ENCODE results near the gene LSAMP.

LSAMP gene

GRCh38 chr3:116302087-116302747 lies 143.1 kb downstream of the LSAMP start:
- FAIRE-seq (no peak), DNase-seq (ENCODE audit: extremely low spot score, insufficient read length, low read depth) (no peak)

GRCh38 chr3:116301422-116301821 lies 143.9 kb downstream of the LSAMP start:
- no peak for DNase-seq (ENCODE audit: extremely low spot score, insufficient read length, low read depth)
- no peak for FAIRE-seq

GRCh38 chr3:116300226-116300625 lies 145.1 kb downstream of the LSAMP start:
- FAIRE-seq (no peak), DNase-seq (ENCODE audit: extremely low spot score, insufficient read length, low read depth) (no peak)

GRCh38 chr3:116299646-116300081 lies 145.6 kb downstream of the LSAMP start:
- DNase-seq (ENCODE audit: extremely low spot score, insufficient read length, low read depth), result no peak
- no peak for FAIRE-seq

- no peak for FAIRE-seq
Measured at GRCh38 chr3:116298151-116298550, 147.1 kb downstream of the LSAMP start.

GRCh38 chr3:116291141-116291540 lies 154.1 kb downstream of the LSAMP start:
- FAIRE-seq, result no peak
- no peak for DNase-seq (ENCODE audit: extremely low spot score, insufficient read length, low read depth)

More at GRCh38 chr3:116298151-116298550, 147.1 kb downstream of the LSAMP start:
- no peak for DNase-seq (ENCODE audit: extremely low spot score, insufficient read length, low read depth)

- DNase-seq (ENCODE audit: extremely low spot score, insufficient read length, low read depth), result no peak
- FAIRE-seq, result no peak
Measured at GRCh38 chr3:116288485-116288884, 156.8 kb downstream of the LSAMP start.

- FAIRE-seq (no peak), DNase-seq (ENCODE audit: extremely low spot score, insufficient read length, low read depth) (no peak)
Measured at GRCh38 chr3:116285781-116286421, 159.4 kb downstream of the LSAMP start.

GRCh38 chr3:116281313-116282143 lies 163.8 kb downstream of the LSAMP start:
- FAIRE-seq (no peak), DNase-seq (ENCODE audit: extremely low spot score, insufficient read length, low read depth) (no peak)

GRCh38 chr3:116280130-116280740 lies 165.1 kb downstream of the LSAMP start:
- FAIRE-seq, result no peak
- DNase-seq (ENCODE audit: extremely low spot score, insufficient read length, low read depth), result no peak

- FAIRE-seq (no peak), DNase-seq (ENCODE audit: extremely low spot score, insufficient read length, low read depth) (no peak)
Measured at GRCh38 chr3:116276675-116277074, 168.6 kb downstream of the LSAMP start.

- DNase-seq (ENCODE audit: extremely low spot score, insufficient read length, low read depth) (no peak), FAIRE-seq (no peak)
Measured at GRCh38 chr3:116270056-116270455, 175.2 kb downstream of the LSAMP start.

GRCh38 chr3:116267116-116267515 lies 178.2 kb downstream of the LSAMP start:
- FAIRE-seq, result no peak
- DNase-seq (ENCODE audit: extremely low spot score, insufficient read length, low read depth), result no peak

- no peak for FAIRE-seq
- no peak for DNase-seq (ENCODE audit: extremely low spot score, insufficient read length, low read depth)
Measured at GRCh38 chr3:116265976-116266584, 179.2 kb downstream of the LSAMP start.

GRCh38 chr3:116265320-116265695 lies 180.0 kb downstream of the LSAMP start:
- FAIRE-seq (no peak), DNase-seq (ENCODE audit: extremely low spot score, insufficient read length, low read depth) (no peak)

- FAIRE-seq (no peak), DNase-seq (ENCODE audit: extremely low spot score, insufficient read length, low read depth) (no peak)
Measured at GRCh38 chr3:116264546-116265319, 180.6 kb downstream of the LSAMP start.

- FAIRE-seq (no peak), DNase-seq (ENCODE audit: extremely low spot score, insufficient read length, low read depth) (no peak)
Measured at GRCh38 chr3:116263842-116264545, 181.3 kb downstream of the LSAMP start.

- no peak for FAIRE-seq
Measured at GRCh38 chr3:116260491-116260890, 184.8 kb downstream of the LSAMP start.

GRCh38 chr3:116259984-116260383 lies 185.3 kb downstream of the LSAMP start:
- FAIRE-seq, result no peak
- DNase-seq (ENCODE audit: extremely low spot score, insufficient read length, low read depth), result no peak

More at GRCh38 chr3:116260491-116260890, 184.8 kb downstream of the LSAMP start:
- DNase-seq (ENCODE audit: extremely low spot score, insufficient read length, low read depth), result no peak
